Fibroblast of skin of left biceps (primary cell): ENCODE results near the gene WHRN.

ENCODE experiments used
- DNase-seq, 2 experiments: peaks; one replicate each; pipeline ENCODE4 v3.0.0-alpha.2; 2013; ENCODE audit warnings: low read depth in 2 of 2

Gene WHRN

GRCh38 chr9:114492991-114493390, 12.3 kb downstream of the WHRN start:
- DNase-seq, result no peak

- no peak for DNase-seq
Observed at GRCh38 chr9:114491430-114492003, 13.8 kb downstream of the WHRN start.

GRCh38 chr9:114489928-114490327, 15.3 kb downstream of the WHRN start:
- DNase-seq, result no peak

GRCh38 chr9:114488398-114489129, 16.7 kb downstream of the WHRN start:
- no peak for DNase-seq

- peak; percentile 13 to 28 for DNase-seq
Observed at GRCh38 chr9:114487607-114488300, 17.5 kb downstream of the WHRN start.

DNA sequence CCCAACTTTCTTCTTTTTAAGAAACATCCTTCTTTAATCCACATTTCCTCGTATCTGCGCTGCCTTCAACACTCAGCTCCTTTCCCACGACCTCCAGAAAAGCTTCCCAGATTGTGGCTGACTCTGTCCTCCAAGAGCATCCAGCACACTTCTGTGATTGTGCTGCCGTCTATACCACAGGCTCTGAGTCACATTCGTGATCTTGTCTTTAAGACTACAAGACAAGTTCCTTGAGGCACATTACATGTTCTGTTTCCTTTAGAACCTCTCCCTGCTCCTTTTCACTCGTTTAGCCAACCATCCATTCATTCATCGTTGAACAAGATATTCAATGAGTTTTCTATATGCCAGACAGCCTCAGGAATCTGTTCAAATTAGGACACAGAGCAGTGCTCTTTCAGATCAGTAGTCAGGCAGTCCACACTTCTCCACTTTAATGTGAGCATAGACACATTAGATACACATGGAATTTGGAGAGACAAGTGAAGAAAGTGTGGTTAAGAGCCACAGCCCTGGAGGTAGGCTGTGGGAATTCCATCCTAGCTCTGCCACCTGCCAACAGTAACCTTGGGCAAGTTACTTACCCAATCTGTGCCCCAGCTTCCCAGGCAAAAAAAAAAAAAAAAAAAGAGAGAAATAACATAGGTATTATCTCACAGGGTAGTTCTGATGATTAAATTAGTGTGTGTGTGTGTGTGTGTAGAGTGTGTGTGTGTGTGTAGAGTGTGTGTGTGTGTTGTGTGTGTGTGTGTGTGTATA, 18.9 kb downstream of the WHRN start:
- DNase-seq, result no peak

DNA sequence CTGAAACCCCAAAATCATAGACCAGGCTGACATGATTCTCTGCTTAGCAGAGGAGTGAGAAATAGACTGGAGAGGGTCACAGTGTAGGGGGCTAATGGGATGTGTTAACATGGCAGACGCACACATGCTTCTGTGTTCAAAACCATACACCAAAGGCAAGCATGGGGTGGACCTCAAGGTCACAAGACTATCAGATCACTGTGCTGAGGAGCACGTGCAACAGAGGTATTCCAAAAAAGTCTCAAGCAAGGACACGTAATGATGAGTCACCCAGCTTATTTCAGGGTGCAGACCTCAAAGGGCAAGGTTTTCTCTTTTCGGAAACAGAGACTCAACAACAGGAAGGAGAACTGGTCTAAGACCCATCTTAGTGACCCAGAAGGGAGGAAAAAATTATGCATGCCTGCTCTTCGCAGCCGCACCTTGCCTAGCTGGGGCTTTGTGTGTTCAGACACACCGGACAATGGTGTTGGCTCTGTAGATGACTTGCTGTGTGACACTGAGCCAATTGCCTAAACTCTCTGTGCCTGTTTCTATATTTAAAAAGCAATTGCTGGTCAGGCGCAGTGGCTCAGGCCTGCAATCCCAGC, 20.3 kb downstream of the WHRN start:
- DNase-seq, result no peak

DNA sequence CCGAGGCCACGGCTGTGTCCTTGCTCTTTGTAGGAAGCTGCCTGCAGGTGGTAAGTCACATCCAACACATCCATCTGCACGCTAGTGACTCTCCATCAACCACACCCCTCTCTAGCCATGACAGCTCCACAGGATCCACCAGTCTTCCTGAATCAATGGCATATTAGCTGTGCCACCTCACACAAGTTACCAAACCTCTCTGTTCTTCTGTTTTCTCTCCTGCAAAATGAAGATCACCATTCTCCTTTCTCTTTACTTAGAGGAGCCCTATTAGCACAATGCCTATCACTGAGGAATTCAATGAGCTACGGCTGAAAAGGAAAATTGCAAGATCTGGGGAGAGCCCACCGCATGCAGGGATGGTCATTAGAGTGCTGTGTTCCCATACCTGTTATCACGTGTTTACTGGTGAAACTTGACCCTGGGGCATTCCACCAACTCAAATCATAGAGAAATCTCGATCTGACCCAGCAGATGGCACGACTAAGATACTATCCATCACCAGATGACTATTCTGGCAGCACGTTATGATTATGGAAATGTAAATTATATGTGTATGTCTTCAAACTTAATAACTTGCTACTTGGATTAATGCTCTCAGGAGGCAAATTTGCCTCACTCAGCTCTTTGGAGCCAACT, 20.9 kb downstream of the WHRN start:
- DNase-seq, result no peak

DNA sequence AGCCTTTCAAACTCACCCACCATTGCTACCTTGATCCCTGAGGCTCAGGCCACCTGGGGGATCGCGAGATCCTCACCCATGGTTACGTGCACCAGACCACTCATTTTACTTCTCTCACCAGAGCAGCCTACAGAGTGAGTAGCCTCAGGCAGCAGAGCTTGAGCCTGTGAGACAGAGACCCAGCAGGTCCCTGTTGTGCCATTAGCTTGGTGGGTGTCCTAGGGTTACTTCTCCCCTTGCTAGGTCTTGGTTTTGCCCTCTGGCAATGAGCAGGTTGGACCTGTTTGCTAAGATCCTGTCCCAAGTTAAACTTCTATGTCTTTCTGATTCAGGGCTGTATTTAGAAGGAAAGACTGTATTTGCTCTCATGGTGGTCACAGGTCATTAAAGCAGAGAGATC, 21.8 kb downstream of the WHRN start:
- no peak for DNase-seq

DNA sequence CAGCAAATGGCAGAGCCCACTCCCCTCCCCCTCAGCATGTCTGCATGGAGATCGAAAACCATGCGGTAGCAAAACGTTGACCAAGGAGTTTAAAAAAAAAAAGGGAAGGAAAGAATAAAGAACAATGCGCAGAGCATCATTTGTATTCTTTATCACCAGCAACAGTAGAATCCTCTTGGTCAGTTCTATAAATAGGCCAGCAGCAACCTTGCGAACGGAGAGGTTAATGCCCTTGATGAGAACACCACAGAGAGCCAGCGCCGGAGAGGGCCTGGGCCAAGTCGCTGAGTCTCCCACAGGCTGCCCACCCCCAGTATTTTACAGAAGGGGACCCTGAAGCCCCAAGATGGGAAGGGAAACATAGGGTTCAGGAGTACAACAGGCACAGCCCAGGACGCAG, 22.7 kb downstream of the WHRN start:
- no peak for DNase-seq

- DNase-seq, result no peak
Observed at GRCh38 chr9:114481789-114482188, 23.5 kb downstream of the WHRN start.

DNA sequence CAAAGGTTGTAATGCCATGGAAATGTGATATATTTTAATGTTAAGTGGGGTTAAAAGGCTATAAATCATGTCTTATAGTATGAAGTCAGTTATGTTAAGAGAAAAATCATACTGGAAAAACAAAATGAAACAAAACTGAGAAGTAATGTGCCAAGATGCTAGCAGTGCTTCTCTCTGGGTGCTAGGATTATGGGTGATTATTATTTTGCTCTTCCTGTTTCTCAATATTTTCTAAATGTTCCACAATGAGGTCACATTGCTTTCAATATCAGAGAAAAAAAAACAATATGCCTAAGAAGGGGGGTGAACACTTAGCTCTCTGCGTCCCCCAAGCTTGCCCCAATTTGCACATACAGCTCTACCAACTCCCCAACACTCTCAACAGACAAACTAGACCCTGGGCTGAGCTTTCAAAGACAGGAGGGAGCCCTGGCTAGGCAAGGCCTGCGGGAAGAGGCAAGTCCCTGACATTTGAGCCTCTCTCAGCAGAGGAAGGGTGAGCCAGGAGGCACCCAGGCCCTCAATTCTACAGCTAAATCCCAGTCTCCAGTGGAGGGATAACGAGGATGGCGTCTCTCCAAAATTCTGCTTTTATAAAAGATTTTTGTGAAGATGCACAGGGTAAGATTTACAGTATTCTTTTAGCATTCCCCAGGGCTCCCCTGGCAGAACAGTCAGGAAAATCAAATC, 24.4 kb downstream of the WHRN start:
- DNase-seq, result no peak

GRCh38 chr9:114478871-114479270, 26.4 kb downstream of the WHRN start:
- no peak for DNase-seq

GRCh38 chr9:114478459-114478858, 26.8 kb downstream of the WHRN start:
- DNase-seq, result no peak

DNA sequence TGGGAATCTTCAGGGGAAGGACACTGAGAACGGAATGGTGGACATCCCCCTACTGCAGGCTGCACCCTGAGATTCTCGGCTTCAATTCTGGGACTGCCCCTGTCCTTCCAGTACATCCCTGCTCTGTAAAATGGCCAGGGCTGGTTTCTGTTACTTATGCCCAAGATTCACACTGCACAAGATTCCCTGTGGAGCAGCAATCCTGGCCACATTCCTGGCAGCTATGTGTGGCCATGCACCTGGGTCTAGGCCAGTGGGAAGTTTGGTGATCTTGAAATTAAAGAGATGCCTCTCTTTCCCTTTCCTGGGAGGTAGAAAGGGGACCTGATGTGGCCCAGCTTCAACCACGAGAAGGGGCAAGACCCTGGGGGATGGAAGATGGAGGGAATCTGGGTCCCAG, 27.6 kb downstream of the WHRN start:
- no peak for DNase-seq

- DNase-seq, result no peak
Observed at GRCh38 chr9:114476891-114477469, 28.3 kb downstream of the WHRN start.

GRCh38 chr9:114475412-114476135, 29.7 kb downstream of the WHRN start:
- no peak for DNase-seq

GRCh38 chr9:114474425-114474824, 30.8 kb downstream of the WHRN start:
- DNase-seq, result no peak

DNA sequence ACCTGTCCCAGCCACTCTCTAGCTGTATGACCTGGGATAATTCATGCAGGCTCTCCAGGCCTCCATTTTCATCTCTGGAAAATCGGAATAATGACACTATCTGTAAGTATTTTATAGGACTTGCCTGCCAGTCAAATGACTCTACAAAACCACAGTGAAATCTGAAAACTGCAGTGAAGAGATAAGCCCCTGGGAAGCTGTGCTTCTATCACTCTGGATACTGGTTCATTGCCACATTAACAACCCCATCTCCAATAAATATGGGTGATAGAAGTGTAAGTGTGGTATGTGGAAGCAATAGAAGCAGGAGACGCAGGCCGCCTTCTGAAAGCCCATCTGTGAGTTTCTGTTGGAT, 31.8 kb downstream of the WHRN start:
- no peak for DNase-seq
